T-helper 9 cell (primary cell): ENCODE measurements around the gene TRPV2.
"Not testable (repeated sequence)": the region's sequence is repeated elsewhere in the genome, so short reads cannot be mapped to it uniquely, and the experiment has no call there.

Experiments used
- DNase-seq: peaks from one replicate; pipeline ENCODE4 v3.0.0-alpha.2; 2020
- total RNA-seq, 2 donors: gene quantifications; one replicate each; lab custom pipeline; 2026; lab: John Stamatoyannopoulos, UW

TRPV2 gene
- 59.6 to 89.3 reads per million in 2 donors for total RNA-seq

DNA sequence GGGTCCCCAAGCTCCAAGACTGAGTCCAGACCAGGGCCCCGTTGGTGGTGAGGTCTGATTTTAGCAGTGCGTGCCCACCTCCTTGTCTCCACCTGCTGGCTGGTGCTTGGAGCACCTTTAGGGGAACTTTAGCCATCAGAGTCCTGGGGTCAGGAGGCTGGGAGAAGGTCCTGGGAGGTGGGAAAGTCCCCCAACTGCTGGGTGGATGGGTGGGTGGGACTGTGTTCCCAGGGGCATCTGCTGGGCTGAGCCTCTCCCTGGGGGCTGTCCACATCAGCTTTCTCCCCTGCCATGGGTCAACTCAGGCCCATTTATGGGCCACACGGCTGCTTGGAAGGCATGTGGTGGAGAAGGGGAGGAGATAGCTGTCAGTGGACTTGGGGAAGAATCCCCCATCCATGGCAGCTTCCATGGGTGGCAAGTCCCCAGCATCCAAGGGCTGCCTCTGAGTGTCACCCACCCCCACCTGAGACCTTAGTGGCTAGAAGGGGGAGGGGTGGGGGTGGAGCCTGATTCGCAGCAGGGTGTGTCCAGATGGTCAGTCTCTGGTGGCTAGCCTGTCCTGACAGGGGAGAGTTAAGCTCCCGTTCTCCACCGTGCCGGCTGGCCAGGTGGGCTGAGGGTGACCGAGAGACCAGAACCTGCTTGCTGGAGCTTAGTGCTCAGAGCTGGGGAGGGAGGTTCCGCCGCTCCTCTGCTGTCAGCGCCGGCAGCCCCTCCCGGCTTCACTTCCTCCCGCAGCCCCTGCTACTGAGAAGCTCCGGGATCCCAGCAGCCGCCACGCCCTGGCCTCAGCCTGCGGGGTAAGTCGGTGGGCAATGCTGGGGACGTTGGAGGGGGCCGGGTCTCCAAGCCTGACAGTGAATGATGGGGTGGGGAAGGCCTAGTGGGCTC, at the start of gene TRPV2:
TRPV2 (plus strand) TSS at position 541 of the 894 bp plus-strand sequence. CDS start 2,098 bp downstream, outside the sequence.
- no peak for DNase-seq

DNA sequence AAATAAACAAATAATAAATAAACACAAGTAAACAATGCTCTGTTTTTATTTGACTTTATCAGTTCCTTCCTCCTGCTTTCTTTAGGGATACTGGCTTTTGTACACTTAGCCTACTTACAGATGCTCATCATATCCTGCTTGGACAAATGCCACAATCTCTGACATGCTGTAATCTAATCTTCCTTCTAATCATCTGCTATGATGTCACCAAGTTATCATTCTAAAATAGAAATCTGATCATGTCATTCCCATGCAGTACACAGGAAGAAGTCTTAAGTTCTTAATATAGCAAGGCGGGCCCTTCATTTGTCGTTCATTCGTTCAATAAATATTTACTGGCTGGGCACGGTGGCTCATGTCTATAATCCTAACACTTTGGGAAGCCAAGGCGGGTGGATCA, 43.6 kb upstream of the TRPV2 start:
- no peak for DNase-seq

- no peak for DNase-seq
Measured at GRCh38 chr17:16374146-16374938, 41.0 kb upstream of the TRPV2 start.

DNA sequence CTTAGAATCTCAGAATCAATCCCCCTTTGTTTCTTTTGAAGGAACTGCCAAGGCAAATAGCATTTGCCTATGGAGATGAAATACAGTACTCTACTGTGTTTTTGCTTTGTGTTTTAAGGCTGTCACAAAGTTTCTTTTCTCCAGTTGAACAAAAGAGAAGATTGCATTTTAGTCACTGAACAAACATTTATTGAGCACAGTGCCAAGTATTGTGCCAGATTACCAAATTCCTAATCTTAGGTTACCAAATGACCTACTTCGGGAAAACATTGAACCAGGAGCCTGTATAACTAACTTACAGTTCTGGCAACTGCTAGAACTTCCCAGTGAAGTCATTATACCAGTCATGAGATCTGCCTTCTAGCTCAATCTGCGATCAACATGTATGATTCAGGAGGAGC, 37.4 kb upstream of the TRPV2 start:
- DNase-seq = no peak

- no peak for DNase-seq
Measured at GRCh38 chr17:16378636-16379282, 36.6 kb upstream of the TRPV2 start.

- no peak for DNase-seq
Measured at GRCh38 chr17:16379654-16380053, 35.7 kb upstream of the TRPV2 start.

GRCh38 chr17:16380640-16381495, 34.5 kb upstream of the TRPV2 start, which contains the start of gene UBB:
Gene UBB (plus strand): TSS chr17:16381091. CDS start chr17:16381908, 817 bp downstream.
- peak; percentile 90 for DNase-seq

DNA sequence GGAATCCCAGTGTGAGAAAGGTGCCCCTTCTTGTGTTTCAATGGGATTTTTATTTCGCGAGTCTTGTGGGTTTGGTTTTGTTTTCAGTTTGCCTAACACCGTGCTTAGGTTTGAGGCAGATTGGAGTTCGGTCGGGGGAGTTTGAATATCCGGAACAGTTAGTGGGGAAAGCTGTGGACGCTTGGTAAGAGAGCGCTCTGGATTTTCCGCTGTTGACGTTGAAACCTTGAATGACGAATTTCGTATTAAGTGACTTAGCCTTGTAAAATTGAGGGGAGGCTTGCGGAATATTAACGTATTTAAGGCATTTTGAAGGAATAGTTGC, 33.9 kb upstream of the TRPV2 start:
- no peak for DNase-seq

- DNase-seq = no peak
Measured at GRCh38 chr17:16383216-16383615, 32.2 kb upstream of the TRPV2 start.

GRCh38 chr17:16383772-16384287, 31.5 kb upstream of the TRPV2 start:
- DNase-seq = no peak

GRCh38 chr17:16384557-16384956, 30.8 kb upstream of the TRPV2 start:
- DNase-seq = no peak

GRCh38 chr17:16386126-16386507, 29.3 kb upstream of the TRPV2 start:
- DNase-seq = not testable (repeated sequence)

- no peak for DNase-seq
Measured at GRCh38 chr17:16391451-16391850, 23.9 kb upstream of the TRPV2 start.

- DNase-seq = not testable (repeated sequence)
Measured at GRCh38 chr17:16392491-16392890, 22.9 kb upstream of the TRPV2 start.

- not testable (repeated sequence) for DNase-seq
Measured at GRCh38 chr17:16395887-16396286, 19.5 kb upstream of the TRPV2 start.

- not testable (repeated sequence) for DNase-seq
Measured at GRCh38 chr17:16396693-16397092, 18.7 kb upstream of the TRPV2 start.

DNA sequence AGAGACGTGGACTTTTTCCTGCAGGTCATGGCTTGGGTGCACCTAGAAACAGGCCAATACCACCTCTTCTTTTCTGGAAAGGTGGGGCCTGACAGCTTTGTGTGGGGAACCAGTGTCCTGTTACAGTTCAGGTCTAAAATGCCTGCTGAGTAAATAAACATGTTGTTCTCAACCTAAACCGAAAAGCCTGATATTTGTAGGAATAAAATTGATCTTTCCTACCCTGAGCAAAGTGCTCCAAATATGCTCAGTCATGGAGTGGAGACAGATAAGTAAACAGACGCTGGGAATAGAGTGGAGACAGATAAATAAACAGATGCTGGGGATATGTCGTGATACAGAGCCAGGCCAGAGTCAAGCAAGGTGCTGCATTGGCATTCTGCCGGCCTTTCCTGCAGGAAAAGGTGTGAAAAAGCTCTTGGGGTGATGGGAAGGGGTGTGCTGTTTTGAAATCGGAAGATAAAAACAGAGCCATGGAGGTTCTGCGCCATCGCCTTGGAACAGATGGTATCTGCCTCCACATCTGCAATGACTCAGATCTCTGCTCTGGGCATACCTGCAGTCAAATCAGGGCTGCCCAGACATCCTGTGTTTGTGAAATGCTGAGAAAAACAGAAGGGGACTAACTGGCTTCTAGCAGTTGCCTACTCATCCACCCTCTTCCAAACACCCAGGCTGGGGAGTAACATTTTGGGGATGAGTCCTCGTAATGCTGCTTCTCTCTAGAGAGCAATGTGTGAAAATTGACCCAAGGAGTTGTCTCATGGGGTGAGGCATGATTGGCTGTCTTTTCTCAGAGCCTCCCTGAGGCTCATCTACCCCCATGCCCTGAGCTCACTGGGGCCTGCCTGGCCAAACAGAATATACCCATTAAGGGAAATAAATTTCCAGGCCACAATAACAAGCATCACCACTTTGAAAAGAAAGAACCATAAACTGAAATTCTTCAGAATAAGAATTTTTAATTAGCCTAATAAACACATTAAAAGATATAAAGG, 16.8 kb upstream of the TRPV2 start:
- no peak for DNase-seq

GRCh38 chr17:16403847-16404246, 11.5 kb upstream of the TRPV2 start:
- DNase-seq = not testable (repeated sequence)

DNA sequence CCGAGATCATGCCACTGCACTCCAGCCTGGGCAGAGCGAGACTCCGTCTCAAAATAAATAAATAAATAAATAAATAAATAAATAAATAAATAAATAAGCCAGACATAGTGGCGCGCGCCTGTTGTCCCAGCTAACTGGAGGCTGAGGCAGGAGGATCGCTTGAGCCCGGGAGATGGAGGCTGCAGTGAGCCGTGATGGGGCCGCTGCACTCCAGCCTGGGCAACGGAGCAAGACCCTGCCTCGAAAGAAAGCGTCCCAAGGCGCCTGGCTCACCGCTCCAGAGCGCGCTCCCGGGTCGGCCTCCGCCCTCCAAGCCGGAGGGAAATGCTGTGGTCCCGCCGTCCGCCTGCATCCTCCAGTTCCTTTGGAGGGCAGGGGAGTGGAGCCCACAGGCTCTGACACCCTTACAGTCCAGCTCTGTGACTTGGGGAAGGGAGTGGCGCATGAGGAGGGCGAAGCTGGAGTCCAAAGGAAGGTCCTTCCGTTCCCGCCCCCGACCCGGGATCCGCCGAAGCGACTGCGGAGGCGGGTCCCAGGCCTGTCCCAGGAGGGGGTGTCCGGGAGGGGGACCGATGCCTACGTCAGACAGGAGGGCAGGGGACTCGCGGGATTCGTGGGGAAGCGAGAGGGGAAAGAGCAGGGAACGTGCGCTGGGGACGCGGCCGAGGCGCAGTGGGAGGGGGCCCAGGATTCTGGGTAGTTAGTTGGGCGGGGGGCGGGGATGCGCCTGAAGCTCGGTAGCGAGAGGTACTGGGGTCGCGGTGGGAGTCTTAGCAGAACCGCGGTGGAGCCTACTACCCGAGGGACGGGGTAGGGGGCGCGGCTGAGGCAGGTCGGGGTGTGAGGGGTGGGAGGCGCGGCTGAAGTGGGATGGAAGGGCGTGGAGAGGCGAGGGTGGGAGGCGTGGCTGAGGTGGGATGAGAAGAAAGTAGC, 8.4 kb upstream of the TRPV2 start:
- DNase-seq = no peak
